GM21515 (cell line): ENCODE measurements around the gene HOXB4.

Source experiments
- ATAC-seq: cut with Tn5 transposase; IDR thresholded peaks from one replicate; pipeline ENCODE4 v1.9.1; 2021; ENCODE audit not compliant: unreplicated experiment

HOXB4 gene

DNA sequence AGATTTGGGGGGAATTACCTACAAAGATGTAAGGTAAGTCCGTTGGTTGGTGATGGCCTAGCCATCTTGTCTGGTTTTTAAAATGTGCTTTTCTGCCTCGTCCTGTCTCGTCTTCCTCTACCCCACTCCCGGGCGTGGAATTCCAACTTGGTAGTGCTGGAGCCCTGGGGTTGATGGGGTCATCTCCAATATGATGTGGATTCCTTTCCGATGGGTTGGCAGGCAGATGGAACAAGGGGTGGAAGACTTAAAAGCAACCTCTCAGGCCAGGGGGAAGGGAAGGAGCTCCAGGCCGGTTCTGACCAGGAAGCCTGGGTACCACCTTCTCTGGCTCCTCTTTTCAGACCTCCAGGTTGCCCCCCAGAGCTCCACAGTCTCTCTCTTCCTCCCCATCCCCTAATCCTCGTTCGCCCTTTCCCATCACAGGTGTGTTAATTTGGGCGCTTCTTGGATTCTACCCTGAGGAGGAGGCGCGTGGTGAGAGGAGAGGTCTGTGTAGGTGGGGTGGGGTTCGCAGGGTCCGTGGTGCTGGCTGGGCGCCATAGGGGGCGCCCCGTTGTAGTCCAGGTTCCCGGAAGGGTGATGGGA, 28.1 kb downstream of the HOXB4 start:
- ATAC-seq = no peak

DNA sequence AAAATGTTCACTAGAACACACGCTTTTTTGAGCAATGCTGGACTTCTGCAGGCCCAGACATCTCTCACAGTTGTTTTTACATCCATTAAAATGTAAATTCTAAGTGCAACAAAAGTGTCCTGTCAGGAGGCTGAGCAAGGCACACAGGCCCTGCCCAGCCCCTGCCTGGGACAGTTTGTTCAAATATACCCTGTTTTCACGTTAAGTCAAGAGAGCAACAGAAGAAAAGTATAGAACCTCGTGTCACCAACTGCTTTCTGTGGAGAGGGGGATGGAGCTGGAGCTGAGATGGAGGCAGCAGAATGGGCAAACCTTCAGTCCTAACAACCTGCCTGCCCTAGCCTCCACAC, 28.9 kb downstream of the HOXB4 start:
- no peak for ATAC-seq

DNA sequence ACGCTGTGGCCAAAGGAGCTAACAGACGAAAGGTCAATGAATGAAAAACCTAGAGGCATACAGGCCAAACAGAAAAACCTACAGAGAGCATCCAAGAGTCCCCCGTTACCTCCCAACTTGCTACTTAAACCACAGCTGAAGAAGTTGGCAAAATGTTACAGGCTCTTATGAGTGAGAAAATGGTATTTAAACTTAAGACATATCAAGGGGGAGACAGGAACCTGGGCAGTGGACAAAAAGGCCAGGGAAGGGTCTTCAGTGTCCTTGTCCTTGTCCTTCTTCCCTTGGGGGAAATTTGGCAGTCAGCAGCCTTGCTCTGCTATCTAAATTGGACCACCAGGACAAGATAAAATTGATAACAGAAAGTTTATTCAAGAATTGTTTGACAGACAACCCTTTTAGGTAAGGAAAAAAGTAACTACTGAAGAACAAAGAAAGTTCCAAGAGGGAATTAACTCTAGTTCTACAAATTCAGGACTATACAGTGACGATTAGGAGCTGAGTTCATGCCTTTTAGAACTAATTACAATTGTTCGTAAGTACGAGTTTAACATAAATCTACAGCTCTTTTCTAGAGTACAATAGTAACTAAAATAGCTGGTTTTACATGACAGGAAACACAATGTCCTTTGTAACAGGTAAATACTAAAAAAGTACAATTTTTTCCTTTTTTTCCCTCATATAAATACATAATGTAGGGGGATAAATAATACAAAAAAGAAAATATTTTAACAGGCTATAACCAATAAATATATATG, 29.4 kb downstream of the HOXB4 start:
- ATAC-seq = no peak

DNA sequence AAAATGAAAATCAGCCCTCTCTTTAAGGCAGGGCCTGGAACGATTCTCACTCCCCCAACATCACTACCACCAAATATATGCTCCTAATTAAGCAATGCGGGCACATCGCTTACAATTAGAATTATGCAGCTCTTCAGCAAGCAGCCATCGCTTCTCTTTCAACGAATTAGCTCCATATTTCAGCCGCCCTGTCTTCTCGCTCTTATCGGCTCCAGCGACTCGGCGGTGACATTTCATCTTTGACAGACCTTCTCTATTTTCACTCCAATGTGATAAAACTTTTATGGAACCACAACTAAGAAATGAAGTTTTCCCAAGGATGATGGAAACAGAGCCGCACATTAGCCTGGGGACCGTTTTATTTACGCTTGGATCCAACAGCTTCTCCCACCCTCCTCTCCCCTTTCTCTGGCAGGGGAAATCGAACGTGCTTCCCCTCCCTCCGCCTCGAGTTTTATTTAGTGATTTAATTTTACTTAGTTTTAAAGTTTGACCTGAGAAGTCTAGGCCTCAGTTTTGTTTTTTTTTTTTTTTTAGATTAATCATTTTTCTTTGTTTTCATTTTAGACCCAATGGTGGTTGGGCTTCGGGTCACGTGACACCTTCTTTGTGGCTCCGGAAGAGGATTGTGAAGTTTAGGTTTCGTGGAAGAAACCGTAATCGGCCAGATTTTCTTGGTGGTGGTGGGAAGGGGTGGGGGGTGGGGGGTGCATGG, 30.2 kb downstream of the HOXB4 start:
- ATAC-seq = no peak

DNA sequence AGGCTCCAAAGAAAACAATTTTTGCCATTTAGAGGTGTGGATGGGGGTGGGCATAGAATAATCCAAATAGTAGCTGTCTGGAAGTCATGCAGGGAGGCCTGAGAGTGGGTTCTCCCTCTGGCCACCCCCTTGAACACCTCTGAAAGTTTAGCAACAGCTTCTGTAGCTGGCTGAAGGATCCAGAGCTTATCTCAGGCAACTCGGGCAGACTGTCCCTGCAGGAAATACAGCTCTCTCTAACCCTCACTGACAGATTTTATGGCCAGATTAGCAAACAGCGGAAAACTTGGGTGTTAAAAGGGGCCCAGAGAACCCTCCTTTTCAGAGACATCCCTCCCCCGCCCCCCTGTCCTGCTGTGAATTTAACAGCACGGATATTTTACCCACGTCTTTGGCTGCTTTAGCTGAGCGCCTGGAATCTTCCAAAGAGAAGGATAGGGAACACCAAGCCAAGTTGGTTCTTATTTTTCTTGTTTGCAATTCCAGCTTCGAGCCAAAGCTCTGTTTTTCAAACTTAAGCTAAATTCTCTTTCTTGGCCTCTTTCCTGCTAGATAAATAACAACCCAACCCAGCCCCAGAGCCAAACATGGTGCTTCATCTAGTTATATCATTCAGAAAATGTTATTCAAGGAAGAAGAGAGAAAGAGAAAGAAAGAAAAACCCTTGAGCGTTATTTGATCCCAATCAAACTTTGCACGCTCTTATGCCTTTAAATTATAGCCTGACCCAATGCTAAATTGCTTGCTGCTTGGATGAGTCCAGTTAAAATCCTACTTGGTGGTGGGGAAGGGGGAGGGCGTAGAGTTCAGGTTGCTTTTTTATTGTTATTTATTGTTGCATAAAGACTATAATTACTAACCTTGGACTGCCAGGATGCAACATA, 31.0 kb downstream of the HOXB4 start:
- no peak for ATAC-seq

DNA sequence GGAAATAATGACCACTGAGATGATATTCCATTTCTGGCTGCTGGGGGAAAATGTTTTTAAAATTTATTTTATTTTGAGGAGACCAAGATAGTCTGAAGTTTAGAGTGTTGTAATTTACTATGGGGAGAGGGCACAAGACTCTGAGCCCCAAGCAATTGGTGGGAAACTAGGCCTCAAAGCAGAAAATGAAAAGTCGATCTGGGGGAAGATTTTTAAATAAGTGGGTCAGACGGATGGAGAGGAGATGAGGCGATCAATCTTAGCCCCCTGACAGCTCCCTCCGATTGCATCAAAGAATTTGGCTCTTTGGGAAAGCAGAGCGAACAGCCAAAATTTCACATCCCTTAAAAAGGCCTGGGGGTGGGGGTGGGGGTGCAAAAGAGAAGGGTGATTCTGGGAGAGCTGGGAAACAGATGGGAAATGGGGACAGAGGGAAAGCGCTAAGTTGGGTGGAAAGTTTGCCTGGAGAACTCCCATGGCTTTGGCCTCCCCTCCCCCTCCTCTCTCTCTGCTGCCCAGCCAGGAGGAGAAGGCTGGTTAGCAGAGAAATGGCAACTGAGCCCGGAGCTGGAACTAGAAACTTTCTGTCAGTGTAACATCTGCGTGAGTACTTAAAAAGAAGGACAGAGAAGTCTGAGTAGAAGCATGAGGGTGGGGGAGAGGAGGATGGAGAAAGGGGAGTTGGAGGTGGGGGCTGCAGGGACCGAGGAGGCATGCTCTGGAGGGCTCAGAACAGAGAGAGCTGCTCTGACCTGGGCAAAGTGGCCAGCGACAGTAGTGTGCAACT, 31.8 kb downstream of the HOXB4 start:
- ATAC-seq = no peak

DNA sequence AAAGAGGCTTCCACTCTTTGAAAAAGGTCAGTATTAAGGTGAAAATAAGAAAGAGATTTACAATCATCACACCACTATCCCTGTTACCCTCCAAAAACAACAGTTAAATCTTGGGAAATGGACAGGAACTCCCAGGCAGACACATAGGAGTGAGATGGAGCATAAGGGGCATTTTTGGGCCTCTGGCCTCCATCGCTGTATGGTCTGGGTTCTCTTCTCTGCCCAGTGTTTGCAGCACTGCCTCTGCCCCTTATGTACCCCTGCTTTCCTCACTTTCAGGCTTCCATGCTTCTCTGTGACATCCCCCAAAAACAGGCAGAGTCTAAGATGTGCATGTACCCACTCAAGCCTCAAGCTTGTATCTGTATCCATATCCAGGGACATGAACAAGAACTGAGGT, 32.6 kb downstream of the HOXB4 start:
- no peak for ATAC-seq

DNA sequence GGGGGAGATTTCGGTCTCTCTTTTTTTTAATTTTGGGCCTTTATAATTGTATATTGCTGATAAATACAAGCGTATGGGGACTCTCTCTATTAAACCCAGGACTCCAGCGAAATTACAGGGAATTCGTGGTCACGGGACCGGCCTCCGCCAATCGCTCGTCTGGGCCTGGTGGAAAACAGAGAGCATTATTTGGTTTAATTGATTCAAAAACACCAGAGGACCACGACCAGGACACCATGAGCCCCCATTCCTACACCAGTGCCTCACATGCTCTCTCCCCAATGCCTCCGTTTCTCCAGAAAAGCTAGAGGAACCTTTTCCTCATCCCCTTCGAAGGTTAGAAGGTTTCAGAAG, 33.2 kb downstream of the HOXB4 start, which contains the start of gene HOXB2:
HOXB2 (minus strand) TSS at position 88 of the 354 bp plus-strand sequence. CDS start 198 bp downstream, outside the sequence.
- no peak for ATAC-seq

DNA sequence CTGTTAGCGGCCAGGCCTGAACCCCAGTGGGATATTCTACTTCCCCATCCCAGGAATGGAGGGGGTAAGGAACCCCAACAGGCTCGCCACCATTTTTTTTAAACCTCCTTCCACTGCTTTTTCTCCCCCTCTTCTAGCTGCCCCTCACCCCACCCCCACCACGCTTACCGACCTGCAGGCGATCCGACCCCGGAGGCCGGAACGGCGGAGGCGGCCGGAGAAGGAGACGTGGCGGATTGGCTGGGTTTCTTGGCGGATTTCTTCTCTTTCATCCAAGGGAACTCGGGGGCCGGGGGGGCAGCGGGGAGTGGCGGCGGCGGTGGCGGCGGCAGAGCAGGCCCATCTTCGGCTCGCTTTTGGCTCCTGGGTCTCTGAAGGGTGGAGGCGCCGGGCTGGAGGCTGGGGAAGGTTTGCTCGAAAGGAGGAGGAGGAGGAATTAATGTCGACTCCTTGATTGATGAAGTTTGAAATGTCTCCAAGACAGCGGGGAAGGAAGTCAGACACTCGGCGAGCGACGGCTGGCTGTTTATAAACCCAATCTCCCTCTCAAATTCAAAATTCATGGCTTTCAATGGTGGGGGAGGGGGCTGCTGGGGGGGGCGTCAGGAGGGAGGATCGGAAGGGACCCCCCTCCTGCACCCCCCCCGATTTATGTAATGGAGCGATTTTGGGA, 33.7 kb downstream of the HOXB4 start:
- no peak for ATAC-seq

DNA sequence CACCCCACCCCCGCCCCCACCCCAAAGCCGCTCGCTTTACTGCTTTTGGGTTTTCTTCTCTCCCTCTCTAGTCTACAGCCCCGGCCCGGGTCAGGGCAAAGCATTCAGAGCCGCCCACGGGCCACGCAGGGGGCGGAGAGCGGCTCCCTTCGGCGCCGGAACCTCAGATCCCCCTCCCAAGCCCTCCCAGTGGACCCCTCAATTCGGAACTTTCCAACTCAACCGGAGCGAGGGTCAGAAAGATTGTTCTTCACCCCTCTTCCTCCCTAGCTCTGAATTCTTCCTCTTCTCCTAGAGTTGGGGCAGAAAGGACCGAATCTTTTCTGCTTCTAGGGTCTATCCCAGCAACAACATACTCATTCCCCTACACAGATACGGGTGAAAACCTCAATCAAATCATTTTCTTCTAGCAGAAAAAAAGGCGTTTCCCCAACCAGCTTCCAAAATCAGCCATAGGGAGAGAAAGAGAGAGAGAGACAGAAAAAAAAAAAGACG, 34.2 kb downstream of the HOXB4 start:
- no peak for ATAC-seq

DNA sequence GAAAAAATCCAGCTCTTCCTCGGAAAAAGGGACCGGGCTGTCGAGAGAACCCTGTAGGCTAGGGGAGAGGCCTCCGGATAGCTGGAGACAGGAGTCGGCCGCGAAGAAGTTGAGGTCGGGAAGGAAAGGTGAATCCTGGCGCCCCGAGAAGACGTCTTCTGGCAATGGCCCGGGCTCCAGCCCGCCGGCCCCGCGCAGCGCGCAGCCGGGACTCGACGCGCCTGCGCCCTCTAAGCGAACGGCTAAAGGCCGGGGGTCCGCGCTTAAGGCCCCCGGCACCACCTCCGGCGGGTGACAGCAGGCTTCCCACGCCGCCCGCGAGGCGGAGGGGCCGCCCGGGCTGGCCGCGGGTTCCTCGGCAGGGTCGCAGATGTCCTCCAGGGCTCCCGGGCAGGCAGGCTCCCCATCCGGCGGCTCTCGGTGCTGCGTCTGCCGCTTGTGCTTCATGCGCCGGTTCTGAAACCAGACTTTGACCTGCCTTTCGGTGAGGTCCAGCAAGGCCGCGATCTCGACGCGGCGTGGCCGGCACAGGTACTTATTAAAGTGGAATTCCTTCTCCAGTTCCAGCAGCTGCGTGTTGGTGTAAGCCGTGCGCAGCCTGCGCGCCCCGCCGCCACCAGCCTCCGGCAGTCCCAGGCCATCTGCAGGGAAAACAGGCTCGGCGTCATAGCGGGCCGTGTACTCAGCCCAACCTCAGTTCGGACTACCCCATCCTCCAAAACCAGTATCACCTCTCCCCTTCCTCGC, 34.9 kb downstream of the HOXB4 start:
- peak; percentile 62 for ATAC-seq

DNA sequence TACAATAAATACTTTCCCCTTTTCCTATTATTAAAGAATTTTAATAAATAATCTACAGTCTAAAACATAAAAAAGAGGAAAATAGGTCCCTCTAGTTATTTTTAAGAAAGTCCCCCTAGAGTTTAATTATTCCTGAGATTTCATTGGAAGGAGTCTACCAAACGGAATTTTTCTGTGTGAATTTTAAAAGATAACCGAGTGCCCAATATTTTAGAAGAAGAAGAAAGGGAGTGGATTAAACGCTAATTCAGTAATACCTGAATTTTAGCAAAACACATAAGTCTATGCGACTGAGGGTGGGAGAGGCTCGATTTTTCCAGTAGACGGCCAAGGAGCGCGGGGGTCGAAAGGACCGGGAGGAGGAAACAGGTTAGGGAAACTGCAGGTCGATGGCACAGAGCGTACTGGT, 35.4 kb downstream of the HOXB4 start:
- ATAC-seq = no peak

DNA sequence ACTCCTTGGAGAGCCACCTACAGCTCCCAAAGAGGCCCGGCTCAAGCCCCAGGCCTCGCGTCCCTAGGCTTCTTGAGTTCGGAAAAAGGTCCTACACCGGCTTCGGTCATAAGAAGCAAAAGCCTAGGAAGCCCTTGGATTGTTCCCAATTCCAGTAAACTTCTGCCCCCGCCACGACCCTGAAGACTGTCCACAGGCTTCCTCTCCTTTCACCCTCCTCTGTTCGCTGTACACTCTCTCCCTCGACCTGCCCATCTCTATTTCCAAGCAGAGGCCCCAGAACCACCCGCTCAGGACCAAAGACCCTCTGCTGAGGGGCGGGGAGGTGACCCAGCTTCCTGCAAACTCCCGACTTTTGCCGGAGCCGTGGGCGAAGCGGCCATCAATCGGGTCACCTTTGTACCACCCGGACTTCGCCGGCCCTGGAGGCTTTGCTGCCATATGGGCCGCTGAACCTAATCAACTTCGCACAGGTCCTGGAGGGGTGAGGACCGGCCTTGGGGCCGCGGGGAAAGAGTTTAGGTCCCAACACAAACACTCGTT, 36.0 kb downstream of the HOXB4 start:
- ATAC-seq = no peak

DNA sequence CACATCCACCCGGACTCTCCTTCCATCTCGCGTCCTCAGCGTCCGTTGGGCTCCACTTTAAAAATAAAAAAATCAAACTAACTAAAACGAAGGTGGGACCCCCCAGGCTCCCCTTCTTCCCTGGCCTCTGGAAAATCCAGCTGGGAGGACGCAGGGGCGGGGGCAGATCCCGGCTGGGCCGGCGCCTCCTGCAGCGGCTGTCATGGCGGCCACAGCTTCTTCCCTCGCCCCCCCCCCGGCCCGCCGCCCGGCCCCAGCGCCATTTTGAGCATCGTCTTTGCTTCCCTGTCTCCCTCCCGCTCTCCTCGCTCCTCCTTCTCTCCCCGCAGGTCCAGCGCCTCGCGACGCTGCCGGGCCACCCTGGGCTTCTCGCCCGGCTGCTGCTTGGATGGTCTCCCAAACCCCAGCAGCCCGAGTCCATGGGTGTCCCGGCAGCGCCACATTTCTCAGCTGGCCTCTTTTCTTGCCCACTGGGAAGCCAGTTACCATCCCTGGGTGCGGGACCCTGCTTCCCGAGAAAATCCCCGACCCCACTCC, 36.5 kb downstream of the HOXB4 start:
- ATAC-seq = no peak

DNA sequence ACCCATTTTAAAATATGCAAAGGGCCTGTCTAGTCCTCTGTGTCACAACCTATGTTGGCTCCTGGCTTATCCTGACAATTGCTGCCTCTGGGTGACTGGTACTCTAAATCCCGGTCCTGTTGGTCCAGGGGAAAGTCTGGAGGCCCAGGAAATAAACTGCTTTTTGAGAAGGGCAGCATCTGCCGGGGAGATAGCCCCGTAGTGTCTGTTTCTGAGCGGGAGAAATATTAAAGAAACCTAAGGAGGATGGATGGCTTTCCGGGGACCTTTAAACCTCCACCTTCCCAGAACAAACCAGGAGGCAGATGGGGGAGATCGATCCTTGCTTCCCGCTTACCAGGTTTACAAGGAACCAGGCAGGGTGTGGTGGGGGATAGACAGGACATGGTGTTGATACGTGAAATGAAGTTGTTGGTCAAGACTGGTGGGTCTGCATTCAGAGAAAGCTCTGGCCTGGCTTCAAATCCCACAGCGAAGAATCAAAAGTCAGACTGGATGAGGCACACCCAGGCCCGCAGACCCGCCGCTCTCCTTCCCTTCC, 37.0 kb downstream of the HOXB4 start:
- no peak for ATAC-seq

DNA sequence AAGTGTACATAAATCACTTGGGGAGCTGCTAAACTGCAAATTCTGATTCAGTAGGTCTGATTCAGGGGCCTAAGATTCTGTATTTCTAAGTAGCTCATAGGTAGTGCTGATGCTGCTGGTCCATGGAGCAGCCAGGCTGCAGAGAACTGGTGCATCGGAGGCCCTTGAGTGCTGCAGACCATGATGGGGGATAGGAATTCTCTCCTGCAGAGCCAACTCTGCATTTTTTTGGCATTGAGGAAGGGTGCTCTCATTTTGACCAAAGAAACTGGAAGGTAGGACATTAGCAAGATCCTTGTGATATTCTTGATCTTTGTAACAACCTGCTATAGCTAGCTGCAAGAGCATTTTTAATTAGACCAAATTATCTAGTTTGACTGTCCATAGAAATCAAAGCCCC, 37.9 kb downstream of the HOXB4 start:
- ATAC-seq = no peak

DNA sequence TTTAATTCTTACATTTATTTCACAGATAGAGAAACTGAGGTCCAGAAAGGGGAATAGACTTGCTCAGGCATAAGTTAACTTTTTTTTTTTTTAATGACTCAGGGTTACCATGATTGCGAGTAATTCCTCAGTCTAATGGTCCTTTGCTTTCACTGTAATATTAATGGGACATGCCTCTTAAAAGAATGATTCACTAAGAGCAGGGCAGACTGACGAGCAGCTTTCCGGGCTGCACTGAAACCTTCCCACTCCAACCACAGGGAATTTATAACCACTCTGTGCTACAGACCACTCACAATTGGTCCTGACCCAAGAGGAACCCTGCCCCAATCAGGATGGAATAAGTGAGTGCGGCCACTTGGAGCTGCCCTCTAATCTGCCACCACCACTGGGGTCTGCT, 39.0 kb downstream of the HOXB4 start:
- ATAC-seq = no peak

DNA sequence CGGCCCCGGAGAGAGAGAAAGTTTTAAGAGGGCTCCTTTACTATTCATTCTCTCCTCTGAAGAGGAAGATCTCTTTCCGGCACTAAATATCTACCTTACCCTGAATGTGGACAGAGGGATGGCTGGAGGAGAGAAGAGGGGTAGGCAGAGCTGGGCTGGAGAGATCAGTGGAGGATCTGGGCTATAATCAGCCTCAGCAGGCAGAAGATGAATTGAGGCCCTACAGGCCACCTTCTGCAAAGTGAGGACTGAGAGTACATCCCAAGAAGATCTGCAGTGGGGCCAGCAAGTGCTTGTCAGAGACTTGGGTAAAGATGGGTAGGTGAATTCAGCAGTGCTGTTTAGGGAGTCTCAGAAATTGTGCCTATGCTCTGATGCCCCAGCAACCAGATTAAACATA, 40.8 kb downstream of the HOXB4 start:
- no peak for ATAC-seq
